LNCaP clone FGC (cell line): Measurements from ENCODE around the gene FAM78B.

Source experiments
- DNase-seq: peaks from one replicate; pipeline ENCODE4 v3.0.0-alpha.2; 2011; ENCODE audit warnings: low read depth
- H3K4me3 ChIP-seq: 2 replicates; pipeline ENCODE4 v1.5.1; 2011; ENCODE audit warnings: mild to moderate bottlenecking, low read depth, low read length, control low read depth
- TF ChIP-seq, protein P1 (sequence below): IDR thresholded peaks from 2 replicates; pipeline ENCODE4 v1.5.1; 2012; ENCODE audit warnings: mild to moderate bottlenecking; ENCODE audit not compliant: control insufficient read depth, insufficient read depth; ENCODE audit errors: extremely low read depth

FAM78B gene

DNA sequence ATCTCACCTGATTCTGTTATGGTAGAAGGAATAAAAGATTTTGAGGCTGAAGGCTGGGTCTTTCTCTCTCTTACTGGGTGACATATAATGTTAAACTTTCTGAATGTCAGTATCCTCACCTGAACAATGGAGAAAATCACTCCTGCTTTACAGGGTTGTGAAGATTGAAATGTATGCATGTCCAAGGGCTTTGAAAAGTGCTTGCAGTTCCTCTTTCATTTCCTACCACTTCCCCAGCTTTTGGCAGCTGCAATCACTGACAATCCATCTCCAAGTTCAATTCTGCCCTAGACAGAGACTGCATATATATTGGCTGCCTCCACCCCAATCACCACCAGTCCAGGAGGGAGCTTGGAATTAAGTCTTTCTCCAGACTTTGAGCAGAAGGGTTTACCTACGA is 39.8 kb downstream of the FAM78B start:
- TF ChIP-seq, protein P1, sequence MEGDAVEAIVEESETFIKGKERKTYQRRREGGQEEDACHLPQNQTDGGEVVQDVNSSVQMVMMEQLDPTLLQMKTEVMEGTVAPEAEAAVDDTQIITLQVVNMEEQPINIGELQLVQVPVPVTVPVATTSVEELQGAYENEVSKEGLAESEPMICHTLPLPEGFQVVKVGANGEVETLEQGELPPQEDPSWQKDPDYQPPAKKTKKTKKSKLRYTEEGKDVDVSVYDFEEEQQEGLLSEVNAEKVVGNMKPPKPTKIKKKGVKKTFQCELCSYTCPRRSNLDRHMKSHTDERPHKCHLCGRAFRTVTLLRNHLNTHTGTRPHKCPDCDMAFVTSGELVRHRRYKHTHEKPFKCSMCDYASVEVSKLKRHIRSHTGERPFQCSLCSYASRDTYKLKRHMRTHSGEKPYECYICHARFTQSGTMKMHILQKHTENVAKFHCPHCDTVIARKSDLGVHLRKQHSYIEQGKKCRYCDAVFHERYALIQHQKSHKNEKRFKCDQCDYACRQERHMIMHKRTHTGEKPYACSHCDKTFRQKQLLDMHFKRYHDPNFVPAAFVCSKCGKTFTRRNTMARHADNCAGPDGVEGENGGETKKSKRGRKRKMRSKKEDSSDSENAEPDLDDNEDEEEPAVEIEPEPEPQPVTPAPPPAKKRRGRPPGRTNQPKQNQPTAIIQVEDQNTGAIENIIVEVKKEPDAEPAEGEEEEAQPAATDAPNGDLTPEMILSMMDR: no peak
- no peak overlapping the region for H3K4me3 ChIP-seq
- no peak for DNase-seq

DNA sequence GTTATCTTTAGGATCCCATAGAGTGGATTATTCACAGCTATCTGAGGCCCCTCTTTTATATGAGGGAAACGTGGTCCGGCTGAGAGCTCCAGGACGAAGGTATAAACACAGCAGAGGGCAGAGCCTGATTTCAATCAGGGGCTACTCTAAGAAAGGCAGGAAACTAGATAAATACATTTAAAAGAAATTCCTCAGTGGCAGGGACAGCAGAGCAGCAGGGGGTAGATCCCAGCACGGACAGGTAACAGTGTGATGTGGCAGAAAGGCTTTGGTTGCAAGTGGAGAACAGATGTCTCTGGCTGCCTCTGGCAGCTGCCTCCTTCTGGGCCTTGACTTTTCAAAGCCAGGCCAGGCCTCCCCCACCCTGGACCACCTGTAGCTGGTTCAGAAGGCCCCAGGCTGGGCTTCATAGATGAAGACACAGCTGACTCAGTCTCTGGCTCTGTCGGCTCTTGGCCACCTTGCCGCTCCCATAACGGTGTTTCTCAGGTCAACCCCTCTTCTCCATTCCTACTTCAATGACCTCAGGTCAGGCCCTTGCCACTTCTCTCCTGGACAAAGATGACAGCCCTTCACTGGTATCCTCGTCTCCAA is 43.8 kb downstream of the FAM78B start:
- no peak for DNase-seq
- TF ChIP-seq, protein P1: no peak
- no peak overlapping the region for H3K4me3 ChIP-seq

DNA sequence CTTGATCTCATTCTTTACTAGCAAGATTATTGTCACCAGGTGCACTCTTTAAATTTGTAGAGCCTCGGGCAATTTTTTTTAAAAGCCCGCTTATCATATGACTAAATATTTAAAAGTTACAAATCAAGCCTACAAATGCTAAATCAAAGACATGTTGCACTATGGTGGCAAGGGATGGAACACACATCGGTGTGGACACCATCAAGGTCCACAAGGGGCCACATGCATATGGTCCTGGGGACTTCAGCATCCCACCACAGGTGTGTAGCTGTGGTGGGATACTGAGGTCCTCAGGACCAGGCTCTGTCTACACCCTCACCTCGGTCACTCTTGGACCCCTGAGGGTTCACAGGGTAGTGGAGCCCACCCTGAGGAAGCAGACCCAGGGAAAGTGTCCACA is 45.8 kb downstream of the FAM78B start:
- DNase-seq: no peak
- TF ChIP-seq, protein P1: no peak
- H3K4me3 ChIP-seq: no peak overlapping the region

DNA sequence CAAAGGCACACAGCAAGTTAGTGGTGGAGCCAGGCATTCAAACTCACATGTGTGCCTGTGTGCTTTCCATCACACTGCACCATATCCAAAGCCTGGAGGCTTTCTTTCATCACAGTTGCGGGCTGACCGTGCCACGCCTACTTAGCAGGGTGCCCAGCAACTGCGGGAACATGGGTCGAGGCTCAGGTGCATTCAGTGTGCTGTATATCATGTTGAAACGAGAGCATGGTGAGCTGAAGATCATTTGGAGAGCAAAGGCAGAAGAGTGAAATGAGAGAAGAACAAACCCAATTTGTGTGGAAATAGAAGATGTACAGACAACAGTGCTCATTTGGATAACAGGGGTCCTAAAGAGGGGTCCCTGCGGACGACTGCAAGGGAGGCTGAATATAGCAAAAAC is 46.5 kb downstream of the FAM78B start:
- no peak for DNase-seq
- TF ChIP-seq, protein P1: no peak
- no peak overlapping the region for H3K4me3 ChIP-seq

DNA sequence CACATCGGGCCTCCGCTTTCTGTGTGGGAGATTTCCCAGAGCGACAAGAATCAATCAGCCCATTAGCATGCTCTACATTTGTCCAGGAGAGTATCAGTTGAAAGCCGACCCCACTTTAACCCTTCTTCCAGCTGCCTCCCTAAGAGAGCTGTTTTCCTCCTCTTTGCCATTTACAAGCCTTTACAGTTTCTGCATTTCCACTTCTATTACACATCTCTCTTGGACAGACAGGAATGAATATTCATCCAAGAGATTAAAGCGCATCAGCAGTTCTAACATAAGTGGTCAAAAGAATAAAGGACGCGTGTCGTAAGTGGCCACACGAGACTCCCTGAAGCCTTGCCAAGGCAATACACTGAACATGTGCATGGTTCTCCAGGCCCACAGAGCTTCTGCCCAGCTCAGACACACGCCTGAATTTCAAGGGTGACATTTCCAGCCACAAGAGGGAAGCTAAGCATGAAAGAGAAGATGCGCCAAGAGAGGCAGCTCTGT is 47.3 kb downstream of the FAM78B start:
- no peak overlapping the region for H3K4me3 ChIP-seq
- TF ChIP-seq, protein P1: no peak
- no peak for DNase-seq

DNA sequence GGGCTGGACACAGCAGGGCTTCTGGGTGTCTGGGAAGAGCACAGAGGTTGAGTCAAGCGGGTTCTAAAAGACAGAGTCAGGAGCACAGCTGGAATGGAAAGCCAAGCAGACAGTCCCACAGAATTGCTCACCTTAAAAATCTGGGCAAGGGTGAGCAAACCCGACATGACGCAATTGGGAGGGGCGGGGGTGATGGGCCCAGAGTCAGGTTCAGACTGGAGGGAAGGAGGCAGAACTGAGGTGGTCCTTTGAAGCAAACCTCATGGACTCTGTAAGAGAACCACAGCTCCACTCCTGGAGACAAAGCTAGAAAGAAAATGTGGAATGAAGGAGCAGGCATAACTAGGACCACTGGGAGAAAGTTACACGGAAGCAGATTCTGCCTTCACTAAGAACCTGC is 49.0 kb downstream of the FAM78B start:
- H3K4me3 ChIP-seq: no peak overlapping the region
- DNase-seq: no peak
- TF ChIP-seq, protein P1: no peak

DNA sequence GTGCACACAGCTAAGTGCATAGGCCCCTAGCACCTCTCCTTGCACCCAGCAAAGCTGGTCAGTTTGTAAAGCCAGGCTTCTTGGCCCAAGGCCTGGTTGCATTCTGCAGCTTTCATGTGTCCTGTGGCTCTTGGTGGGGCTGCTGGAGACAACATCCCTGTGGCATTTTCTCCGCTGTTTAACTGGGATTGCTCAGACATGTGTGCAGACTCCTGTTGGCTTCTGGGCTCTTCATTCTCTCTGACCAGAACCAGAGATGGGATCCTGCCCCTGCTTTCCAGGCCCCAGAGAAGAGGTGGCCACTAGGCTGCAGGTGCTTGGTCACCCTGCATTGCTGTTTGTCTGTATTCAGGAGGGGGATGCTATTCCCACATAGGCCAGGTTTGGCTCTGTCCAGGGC is 50.8 kb downstream of the FAM78B start:
- no peak overlapping the region for H3K4me3 ChIP-seq
- DNase-seq: no peak
- TF ChIP-seq, protein P1: no peak
